Esophagus muscularis mucosa (tissue), 4 donors: ENCODE results near the gene RRBP1. TPM values are rescaled to one million over a fixed set of nuclear protein-coding genes. Genes with fewer than 3 reads are reported as not detected.

Experiments used
- DNase-seq: peaks from one replicate; pipeline ENCODE4 v3.0.0-alpha.2; 2017; ENCODE audit errors: extremely low spot score
- H3K27ac ChIP-seq, 4 donors: fragments of 200-600 bp; sonication (generic); replicated peaks in 1 of 4; 1 replicate in 3 of 4; 2 replicates in 1 of 4; pipeline ENCODE4 v1.5.1; 2016 to 2019; ENCODE audit warnings: mild to moderate bottlenecking in 1 of 4
- H3K27me3 ChIP-seq, 4 donors: fragments of 200-600 bp; sonication (generic); one replicate each; pipeline versions ENCODE4 v1.5.1 to v1.6.0; 2016 to 2019
- H3K36me3 ChIP-seq, 4 donors: fragments of 200-600 bp; sonication (generic); one replicate each; pipeline ENCODE4 v1.5.1; 2016 to 2019
- H3K4me1 ChIP-seq, 4 donors: fragments of 200-600 bp; sonication (generic); one replicate each; pipeline ENCODE4 v1.5.1; 2016 to 2019
- H3K4me3 ChIP-seq, 4 donors: fragments of 200-600 bp; sonication (generic); 1 replicate in 2 of 4; 2 replicates in 2 of 4; pipeline ENCODE4 v1.5.1; 2016 to 2019; ENCODE audit warnings: mild to moderate bottlenecking in 4 of 4, moderate library complexity in 1 of 4
- H3K9me3 ChIP-seq, 4 donors: fragments of 200-600 bp; sonication (generic); 1 replicate in 3 of 4; 2 replicates in 1 of 4; pipeline ENCODE4 v1.5.1; 2016 to 2019
- CTCF ChIP-seq, 3 experiments: fragments of 200-600 bp in 2 of 3; fragments of 450-650 bp in 1 of 3; sonication (generic) in 2 of 3; IDR thresholded peaks; one replicate each; pipeline ENCODE4 v1.5.1; 2017 to 2019; ENCODE audit warnings: antibody characterized with exemption in 3 of 3, mild to moderate bottlenecking in 2 of 3, moderate library complexity in 1 of 3
- EP300 ChIP-seq: sonication (generic); formaldehyde crosslinking; IDR thresholded peaks from one replicate; pipeline ENCODE4 v1.6.1; 2017; ENCODE audit warnings: antibody characterized with exemption
- POLR2A ChIP-seq: fragments of 450-650 bp; IDR thresholded peaks from one replicate; pipeline ENCODE4 v1.6.1; 2017; ENCODE audit warnings: antibody characterized with exemption, moderate library complexity, mild to moderate bottlenecking, low read depth
- POLR2AphosphoS5 ChIP-seq, 2 donors: sonication (generic); formaldehyde crosslinking; IDR thresholded peaks; one replicate each; pipeline ENCODE4 v1.6.1; 2017; ENCODE audit warnings: antibody characterized with exemption in 2 of 2
- WGBS: methylation state at CpG from one replicate; pipeline ENCODE4 v1.1.5; 2018; 5-methylcytosine and 5-hydroxymethylcytosine counted together
- intact Hi-C: fragments of 100-400 bp; cut with DNase I; formaldehyde crosslinking; loops from one replicate; pipeline ENCODE4 v1.15.1; 2023
- total RNA-seq, 4 donors: library from RNA; depleted of rRNA; stranded (reverse); fragments of >200 nt; gene quantifications; one replicate each; pipeline versions ENCODE4 v1.1.0 to v1.2.1, GENCODE V29; 2016

RRBP1 gene
- total RNA-seq, 4 donors from 2014 or later: 61.5 to 86.6 (median 65.4) TPM

GRCh38 chr20:17663040-17663399 lies 19.0 kb downstream of the RRBP1 start:
- intact Hi-C loops: no loop called here
- peaks cover 24 to 75% (median 58%) of the 10 kb centered on the region in 4 donors for H3K4me1 ChIP-seq

GRCh38 chr20:17662333-17663039 lies 19.6 kb downstream of the RRBP1 start:
- TF ChIP-seq POLR2A (no peak), CTCF (IDR thresholded peaks at IDR 0.05) (no peak), POLR2AphosphoS5 (IDR thresholded peaks at IDR 0.05) (peak in 1 of 2 donors; percentile 27), EP300 (no peak)
- DNase-seq: no peak
- 75% methylated on average over 10 of the region's 10 CpGs for WGBS

More at GRCh38 chr20:17663040-17663399, 19.0 kb downstream of the RRBP1 start:
- peak overlapping the region in 3 of 4 donors; percentile 5 to 73 (median 31) for H3K27ac ChIP-seq
- no peaks in the 10 kb centered on the region for H3K27me3 ChIP-seq
- peaks cover 0 to 5% (median 2%) of the 10 kb centered on the region in 4 donors for H3K9me3 ChIP-seq
- no peak overlapping the region for H3K4me3 ChIP-seq
- peaks cover 0 to 20% (median 12%) of the 10 kb centered on the region in 4 donors for H3K36me3 ChIP-seq
- no peak for DNase-seq
- WGBS: 65% methylated on average over 13 of the region's 13 CpGs
- TF ChIP-seq POLR2A (no peak), CTCF (IDR thresholded peaks at IDR 0.05) (no peak), EP300 (no peak), POLR2AphosphoS5 (IDR thresholded peaks at IDR 0.05) (no peak)

GRCh38 chr20:17661121-17661744 lies 20.8 kb downstream of the RRBP1 start:
- TF ChIP-seq POLR2AphosphoS5 (IDR thresholded peaks at IDR 0.05): no peak
- no peak for TF ChIP-seq CTCF (IDR thresholded peaks at IDR 0.05)
- TF ChIP-seq EP300: no peak
- TF ChIP-seq POLR2A: no peak
- peak overlapping the region; percentile 20 to 73 (median 52) for H3K27ac ChIP-seq
- H3K4me3 ChIP-seq: no peak overlapping the region
- 68% methylated on average over 5 of the region's 5 CpGs for WGBS
- H3K9me3 ChIP-seq: peaks cover 0 to 5% (median 2%) of the 10 kb centered on the region in 4 donors
- no peaks in the 10 kb centered on the region for H3K27me3 ChIP-seq
- no peak for DNase-seq
- peaks cover 23 to 57% (median 41%) of the 10 kb centered on the region in 4 donors for H3K4me1 ChIP-seq
- intact Hi-C loops: no loop called here
- peaks cover 0 to 30% (median 22%) of the 10 kb centered on the region in 4 donors for H3K36me3 ChIP-seq

More at GRCh38 chr20:17662333-17663039, 19.6 kb downstream of the RRBP1 start:
- no peak overlapping the region for H3K4me3 ChIP-seq
- peak overlapping the region; percentile 5 to 73 (median 28) for H3K27ac ChIP-seq
- peaks cover 0 to 5% (median 2%) of the 10 kb centered on the region in 4 donors for H3K9me3 ChIP-seq
- intact Hi-C loops: no loop called here
- peaks cover 24 to 70% (median 54%) of the 10 kb centered on the region in 4 donors for H3K4me1 ChIP-seq
- H3K36me3 ChIP-seq: peaks cover 0 to 24% (median 16%) of the 10 kb centered on the region in 4 donors
- H3K27me3 ChIP-seq: no peaks in the 10 kb centered on the region

- DNase-seq: no peak
- peaks cover 0 to 34% (median 23%) of the 10 kb centered on the region in 4 donors for H3K36me3 ChIP-seq
- intact Hi-C loops: no loop called here
- WGBS: 76% methylated on average over 6 of the region's 6 CpGs
- peak overlapping the region; percentile 20 to 73 (median 52) for H3K27ac ChIP-seq
- H3K4me3 ChIP-seq: no peak overlapping the region
- no peaks in the 10 kb centered on the region for H3K27me3 ChIP-seq
- peaks cover 18 to 57% (median 37%) of the 10 kb centered on the region in 4 donors for H3K4me1 ChIP-seq
- TF ChIP-seq POLR2AphosphoS5 (IDR thresholded peaks at IDR 0.05) (no peak), EP300 (no peak), CTCF (IDR thresholded peaks at IDR 0.05) (no peak), POLR2A (no peak)
- H3K9me3 ChIP-seq: peaks cover 0 to 5% (median 2%) of the 10 kb centered on the region in 4 donors
Measured at GRCh38 chr20:17660667-17661066, 21.4 kb downstream of the RRBP1 start.
